Measurements from ENCODE around the gene SETD5. TPM values are rescaled to one million over a fixed set of nuclear protein-coding genes. Genes with fewer than 3 reads are reported as not detected.

The SETD5 gene
- total and polyA plus RNA-seq, 2 of the 8 experiments (the other 6 are each of a cell fraction or from before 2014, with no cell fraction given), result 108 to 234 TPM

GRCh38 chr3:9450991-9451390, 53.6 kb downstream of the SETD5 start:
- Histone ChIP-seq H2AFZ (ENCODE audit: low read length) (no peak overlapping the region), H3K14ac (ENCODE audit: insufficient read length) (no peak overlapping the region), H2AK5ac (ENCODE audit: low read depth, low read length) (no peak overlapping the region), H4K91ac (replicated peaks; ENCODE audit: insufficient read length, low read length) (no peak overlapping the region), H3K27ac (ENCODE audit: low read depth, low read length) (no peak overlapping the region), H2BK5ac (ENCODE audit: low read depth, low read length) (no peak overlapping the region), H4K5ac (ENCODE audit: insufficient read length, low read depth, low read length) (no peak overlapping the region), H3K23me2 (ENCODE audit: low read depth, low read length) (no peaks in the 10 kb centered on the region), H3K23ac (ENCODE audit: insufficient read length) (no peak overlapping the region), H3K4me2 (ENCODE audit: insufficient read depth in 1 of 2, low read depth in 2 of 2, low read length in 2 of 2) (no peak overlapping the region), H3K79me2 (ENCODE audit: control insufficient read depth in 1 of 2, insufficient read depth in 2 of 2, low read length in 2 of 2) (peaks cover 0 to 10% of the 10 kb centered on the region in 2 experiments; a peak in 1 of 4 replicates), H3K18ac (ENCODE audit: extremely low read depth, low read length) (no peak overlapping the region), H4K8ac (ENCODE audit: extremely low read depth, insufficient read depth, low read length) (no peak overlapping the region), H3K4me1 (replicated peaks in 1 of 4; ENCODE audit: control insufficient read depth in 3 of 4, insufficient read depth in 4 of 4, low read length in 3 of 4) (no peaks in the 10 kb centered on the region), H3K4me3 (ENCODE audit: extremely low read depth in 1 of 4, insufficient read depth in 2 of 4, low read depth in 3 of 4, low read length in 4 of 4) (no peak overlapping the region), H2BK120ac (replicated peaks; ENCODE audit: low read depth, low read length) (no peak overlapping the region), H3K79me1 (ENCODE audit: low read depth, low read length) (peaks cover 6% of the 10 kb centered on the region; the same call in 1 of the 2 replicates), H3K9ac (replicated peaks in 1 of 4; ENCODE audit: extremely low read depth in 1 of 4, low read depth in 3 of 4, low read length in 3 of 4) (no peak overlapping the region), H2BK15ac (ENCODE audit: low read length) (no peak overlapping the region), H4K20me1 (replicated peaks in 1 of 2; ENCODE audit: control insufficient read depth in 1 of 2, insufficient read depth in 2 of 2, low read length in 2 of 2) (peaks cover 2 to 5% of the 10 kb centered on the region in 2 experiments), H3K27me3 (replicated peaks in 1 of 4; ENCODE audit: control insufficient read depth in 3 of 4, extremely low read depth in 1 of 4, insufficient read depth in 3 of 4, low read length in 3 of 4) (no peaks in the 10 kb centered on the region), H3K4ac (replicated peaks; ENCODE audit: insufficient read length, low read depth, low read length) (no peak overlapping the region), H2BK12ac (ENCODE audit: low read depth, low read length) (no peak overlapping the region), H2BK20ac (ENCODE audit: low read length) (no peak overlapping the region), H3K36me3 (ENCODE audit: control insufficient read depth in 2 of 4, insufficient read depth in 4 of 4, low read length in 3 of 4) (peaks cover 37 to 98% (median 77%) of the 10 kb centered on the region in 4 experiments), H3K56ac (replicated peaks; ENCODE audit: insufficient read length, low read depth, low read length) (no peak overlapping the region), H3K9me3 (ENCODE audit: insufficient read depth in 2 of 2, low read depth in 1 of 2, low read length in 1 of 2) (no peaks in the 10 kb centered on the region)
- DNase-seq (ENCODE audit: low read depth in 1 of 2, low spot score in 2 of 2), result no peak
- WGBS, 2 experiments (ENCODE audit: extremely low coverage in 1 of 2, insufficient coverage in 1 of 2, insufficient read length in 1 of 2, insufficient replicate concordance in 2 of 2, low coverage in 1 of 2, low lambda C conversion rate in 2 of 2, missing lambda C conversion rate in 1 of 2), result 96% methylated on average over 2 of the region's 2 CpGs; no CpG with 5 or more reads in 1 of the 2 experiments
- no peak for FAIRE-seq
- ChIA-PET CTCF (ENCODE audit: partially characterized antibody) (no interaction called here), POLR2A (ENCODE audit: partially characterized antibody) (interaction anchor here (0.9 to 2.4 kb wide), 4 partner anchors 9 to 88 kb away, joined by 3 to 9 read pairs (median 3); partner anchors contain the start of genes SETD5 and THUMPD3)
- no peak for TF ChIP-seq KDM4A (IDR thresholded peaks at IDR 0.05; ENCODE audit: low read depth, low read length, severe bottlenecking)
- TF ChIP-seq NRF1 (IDR thresholded peaks at IDR 0.05; ENCODE audit: low read depth, low read length), result no peak
- no peak for TF ChIP-seq SRF (IDR thresholded peaks at IDR 0.05; ENCODE audit: low read depth, low read length)
- no peak for TF ChIP-seq POU5F1 (IDR thresholded peaks at IDR 0.05; ENCODE audit: low read depth, low read length)
- TF ChIP-seq BACH1 (IDR thresholded peaks at IDR 0.05; ENCODE audit: low read length), result no peak
- TF ChIP-seq SIX5 (IDR thresholded peaks at IDR 0.05; ENCODE audit: low read depth, low read length), result no peak

All from H1 (cell line).